Sigmoid colon (tissue), 4 donors: Measurements from ENCODE around the gene JMJD4.

Source experiments
- CTCF ChIP-seq, 4 experiments: fragments of 450-650 bp in 3 of 4; fragments of 200-600 bp in 1 of 4; IDR thresholded peaks; one replicate each; pipeline ENCODE4 v1.5.1; 2016 to 2019; ENCODE audit warnings: antibody characterized with exemption in 4 of 4, mild to moderate bottlenecking in 3 of 4, moderate library complexity in 2 of 4
- EP300 ChIP-seq, 4 donors: sonication (generic); formaldehyde crosslinking; IDR thresholded peaks; one replicate each; pipeline ENCODE4 v1.6.1; 2017; ENCODE audit warnings: antibody characterized with exemption in 4 of 4
- POLR2A ChIP-seq, 2 donors: fragments of 450-650 bp; IDR thresholded peaks; one replicate each; pipeline ENCODE4 v1.6.1; 2016; ENCODE audit warnings: antibody characterized with exemption in 2 of 2, mild to moderate bottlenecking in 2 of 2, moderate library complexity in 2 of 2

GRCh38 chr1:227763246-227764018 is 28.3 kb upstream of the JMJD4 start:
- TF ChIP-seq CTCF (IDR thresholded peaks at IDR 0.05): no peak
- TF ChIP-seq POLR2A (IDR thresholded peaks at IDR 0.05): no peak
- TF ChIP-seq EP300 (IDR thresholded peaks at IDR 0.05): no peak
